Stimulated activated CD4-positive, alpha-beta T cell treated with anti-CD3 and anti-CD28 coated beads, Interleukin-1b, Interleukin-23, amount 100 ng/mL, for 1 hour (primary cell): Measurements from ENCODE around the gene LSM4.

Experiments
- DNase-seq, 2 donors: peaks; one replicate each; pipeline ENCODE4 v3.0.0-alpha.2; 2020; ENCODE audit warnings: low read depth in 2 of 2

Gene LSM4

GRCh38 chr19:18278521-18279265 lies 44.2 kb downstream of the LSM4 start:
- no peak for DNase-seq

DNA sequence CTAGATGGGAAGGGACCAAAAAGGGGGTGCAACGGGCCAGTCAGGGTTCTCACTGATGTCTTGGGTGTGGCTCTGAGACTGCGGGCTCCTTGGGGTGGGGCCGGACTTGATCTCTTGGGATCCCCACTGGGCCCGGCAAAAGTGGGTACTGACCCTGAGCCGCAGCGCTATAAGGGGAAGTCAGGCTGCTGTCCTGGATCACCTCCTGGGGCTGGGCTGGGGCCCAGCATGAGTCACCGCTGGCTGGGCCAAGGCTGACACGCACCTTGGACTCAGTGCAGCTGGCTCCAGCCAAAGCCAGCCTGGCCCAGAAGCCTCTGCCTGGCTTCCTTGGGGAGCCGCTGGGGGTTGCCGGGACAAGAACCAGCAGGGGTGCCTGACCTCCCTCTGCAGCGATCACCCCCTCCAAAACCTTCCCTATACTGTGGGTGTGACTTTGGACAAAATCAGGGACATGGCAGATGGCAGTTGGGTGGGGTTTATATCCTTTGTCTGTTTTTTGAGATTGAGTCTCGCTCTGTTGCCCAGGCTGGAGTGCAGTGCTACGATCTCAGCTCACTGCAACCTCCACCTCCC lies 48.0 kb downstream of the LSM4 start:
- no peak for DNase-seq

- DNase-seq, result no peak
These were observed 48.6 kb downstream of the LSM4 start, which contains the start of gene IQCN for GRCh38 chr19:18274219-18274780. TSS of gene IQCN (minus strand) at chr19:18274452. CDS start at chr19:18269478, 4,974 bp downstream.

GRCh38 chr19:18273561-18274218 lies 49.2 kb downstream of the LSM4 start:
- DNase-seq, result no peak

- DNase-seq, result no peak
These were observed 51.4 kb downstream of the LSM4 start for GRCh38 chr19:18271433-18271841.

GRCh38 chr19:18270326-18270725 lies 52.5 kb downstream of the LSM4 start:
- no peak for DNase-seq

DNA sequence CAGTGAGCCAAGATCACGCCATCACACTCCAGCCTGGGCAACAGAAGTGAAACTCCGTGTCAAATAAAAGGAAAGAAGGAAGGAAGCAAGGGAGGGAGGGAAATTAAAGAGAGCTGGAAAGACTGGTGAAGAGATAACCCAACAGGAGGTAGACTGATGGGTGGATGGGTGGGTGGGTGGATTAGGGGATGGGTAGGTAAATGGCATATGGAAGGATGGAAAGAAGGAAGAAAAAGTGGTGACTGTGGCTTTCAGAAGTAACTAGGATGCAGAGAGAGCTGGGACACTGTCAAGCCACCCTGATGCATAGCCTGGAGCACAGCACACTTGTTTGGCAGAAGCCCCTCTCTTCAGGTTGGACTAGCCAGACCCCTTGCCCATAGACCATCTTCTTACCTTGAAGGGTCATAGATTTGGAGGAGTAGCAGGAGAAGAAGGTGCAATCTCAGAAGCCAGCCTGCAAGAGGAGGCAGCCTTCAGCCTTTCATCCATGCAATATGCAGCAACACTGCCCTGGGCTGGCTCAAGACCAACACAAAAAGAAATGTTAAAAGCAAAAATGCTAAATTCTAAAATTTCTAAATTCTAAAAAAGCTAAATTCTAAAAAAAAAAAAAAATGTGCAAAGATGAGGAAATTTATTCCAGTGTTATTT lies 53.7 kb downstream of the LSM4 start:
- no peak for DNase-seq

GRCh38 chr19:18266771-18267686 lies 55.8 kb downstream of the LSM4 start:
- DNase-seq, result no peak

DNA sequence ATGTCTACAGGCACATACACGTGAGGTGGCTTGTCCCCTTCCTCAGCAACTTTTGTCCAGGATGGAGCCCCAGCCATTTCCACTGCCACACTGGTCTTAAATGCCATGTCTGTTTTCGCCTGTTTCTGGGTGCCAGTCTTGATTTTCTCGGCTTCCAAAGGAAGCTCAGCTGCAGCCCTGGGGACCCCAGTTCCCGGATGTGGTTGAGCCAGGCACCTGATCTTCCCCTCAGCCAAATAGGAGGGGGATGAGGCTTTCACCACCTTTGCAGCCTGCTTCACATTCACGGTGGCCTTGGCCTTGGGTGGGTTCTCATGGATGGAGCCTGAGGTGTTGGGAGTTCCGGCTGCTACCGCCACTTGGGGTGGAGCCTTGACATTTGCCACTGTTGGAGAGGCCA lies 57.3 kb downstream of the LSM4 start:
- DNase-seq, result no peak

DNA sequence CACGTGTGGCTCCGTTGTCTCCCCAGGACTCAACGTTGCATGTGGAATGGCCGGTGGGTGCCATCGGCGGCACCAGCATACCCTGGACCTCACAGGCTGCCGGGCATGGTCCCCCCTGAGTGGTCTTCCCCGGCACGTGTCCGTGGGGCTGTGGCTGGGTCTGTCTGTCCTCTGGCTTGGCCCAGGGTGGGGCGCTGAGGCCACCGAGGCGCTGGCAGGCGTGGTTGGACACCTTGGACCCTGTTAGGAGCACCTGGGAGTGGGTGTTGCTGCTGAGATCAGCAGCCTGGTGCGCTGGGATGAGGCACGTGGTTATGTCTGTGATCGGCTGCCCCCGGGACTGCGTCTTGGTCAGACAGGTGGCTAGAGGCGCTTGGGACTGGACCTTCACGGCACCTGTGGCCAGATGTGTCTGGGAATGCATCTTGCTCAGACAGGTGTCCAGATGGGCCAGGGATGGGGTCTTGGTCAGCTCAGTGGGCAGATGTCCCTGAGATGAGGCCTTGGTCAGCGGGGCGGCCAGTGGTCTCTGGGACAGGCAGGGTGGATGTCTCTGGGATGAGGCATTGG lies 57.8 kb downstream of the LSM4 start:
- DNase-seq, result no peak

DNA sequence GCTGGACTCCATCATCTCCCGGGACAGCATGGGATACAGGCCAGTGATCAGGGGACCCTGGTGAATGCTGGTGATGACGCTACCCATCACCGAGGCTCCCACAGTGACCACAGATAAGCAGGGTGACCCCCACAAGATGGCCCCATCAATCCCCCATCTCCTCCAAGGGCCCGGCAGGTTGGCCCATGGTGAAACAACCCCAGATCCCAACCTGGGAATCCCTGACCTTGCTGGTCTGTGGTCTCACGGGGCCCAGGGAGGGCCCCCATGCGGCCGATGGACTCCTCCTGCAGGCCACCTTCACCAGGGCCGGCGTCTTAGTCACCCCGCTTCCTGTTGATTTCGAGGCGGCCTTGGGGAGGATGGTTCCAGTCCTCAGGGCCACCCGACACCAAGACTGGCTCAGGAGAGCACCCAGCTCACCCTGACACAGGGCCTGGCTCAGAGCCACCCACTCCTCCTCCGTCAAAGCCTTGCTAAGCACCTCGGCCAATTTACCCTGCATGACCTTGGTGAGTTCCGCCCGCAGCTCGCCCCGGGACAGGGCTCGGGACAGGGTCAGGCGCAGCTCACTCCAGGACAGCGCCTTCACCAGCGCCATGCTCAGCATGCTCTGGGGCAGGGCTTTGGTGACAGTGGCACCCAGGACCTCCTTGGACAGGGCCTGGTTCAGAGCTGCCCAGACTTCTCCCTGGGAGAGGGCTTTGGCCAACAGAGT lies 58.6 kb downstream of the LSM4 start:
- no peak for DNase-seq

- DNase-seq, result no peak
These were observed 59.3 kb downstream of the LSM4 start for GRCh38 chr19:18263324-18264136.

GRCh38 chr19:18262917-18263316 lies 60.0 kb downstream of the LSM4 start:
- DNase-seq, result no peak

GRCh38 chr19:18262144-18262543 lies 60.7 kb downstream of the LSM4 start:
- DNase-seq, result no peak

- DNase-seq, result no peak
These were observed 61.4 kb downstream of the LSM4 start for GRCh38 chr19:18261474-18261873.

GRCh38 chr19:18259893-18260292 lies 63.0 kb downstream of the LSM4 start:
- DNase-seq, result no peak

DNA sequence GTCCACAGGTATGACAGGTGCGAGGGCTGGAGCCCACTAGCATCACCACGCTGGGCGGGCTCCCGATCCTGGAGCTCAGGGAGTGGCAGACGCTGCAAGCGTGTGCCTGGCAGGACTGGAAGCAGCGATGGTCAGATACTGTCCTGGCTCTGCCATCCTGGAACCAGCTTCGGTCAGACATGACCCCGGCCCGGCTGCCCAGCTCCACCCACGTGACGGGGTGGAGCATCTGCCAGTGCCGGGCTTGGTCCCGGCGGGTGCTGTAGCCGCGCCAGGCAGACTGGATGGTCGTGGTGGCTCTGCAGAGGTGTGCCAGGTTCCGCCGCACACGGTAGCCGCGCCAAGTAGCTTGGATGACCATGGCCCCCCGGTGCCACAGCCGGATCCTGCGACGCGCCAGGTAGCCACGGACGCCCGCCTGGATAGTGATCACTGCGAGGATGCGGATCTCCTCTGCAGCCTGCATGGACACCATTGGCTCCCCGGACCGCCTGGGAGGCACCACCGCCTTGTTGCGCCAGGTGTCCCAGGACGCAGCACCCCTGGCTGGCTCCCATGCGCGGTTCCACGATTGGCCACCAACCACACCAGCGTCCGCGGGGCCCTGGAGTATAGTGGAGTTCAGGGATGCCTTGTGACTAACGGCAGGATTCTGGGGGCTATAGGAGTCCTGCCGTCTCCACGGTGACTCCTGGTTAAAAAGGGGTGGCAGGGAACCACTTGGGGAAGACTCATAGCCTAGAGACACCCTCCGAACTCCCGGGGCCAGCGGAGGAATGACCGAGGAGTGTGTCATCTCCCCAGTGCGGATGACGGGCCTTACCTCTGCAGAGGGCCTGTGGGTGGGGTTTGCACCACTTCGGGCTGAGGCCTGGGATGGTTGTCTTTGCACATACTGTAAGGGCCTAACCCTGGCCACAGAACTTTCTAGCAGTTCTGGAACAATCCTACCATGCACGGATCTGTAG lies 65.1 kb downstream of the LSM4 start:
- no peak for DNase-seq
